OCI-LY7 (cell line): Measurements from ENCODE around the gene ESPNL. TPM values are rescaled to one million over a fixed set of nuclear protein-coding genes. Genes with fewer than 3 reads are reported as not detected.

Experiments used
- BruUV-seq: library from RNA; stranded (reverse); fragments of 400-500 nt; replicated peaks from 2 replicates; lab custom pipeline; 2021; lab: Mats Ljungman, UMichigan
- CTCF ChIA-PET: fragments of 300-600 bp; sonication (Branson Sonifier 250); formaldehyde crosslinking; loops from one replicate; lab custom pipeline; 2022; ENCODE audit warnings: antibody characterized with exemption; ENCODE audit not compliant: unreplicated experiment; lab: Charles Lee
- POLR2A ChIA-PET: fragments of 300-600 bp; sonication (Branson Sonifier 250); formaldehyde crosslinking; loops from one replicate; lab custom pipeline; 2022; ENCODE audit warnings: antibody characterized with exemption; lab: Charles Lee
- DNase-seq: peaks from one replicate; pipeline ENCODE4 v3.0.0-alpha.2; 2015; ENCODE audit warnings: low spot score
- H2AFZ ChIP-seq: fragments of 200-600 bp; sonication (generic), shearing (Covaris generic); 2 replicates; pipeline ENCODE4 v1.6.1; 2014; ENCODE audit warnings: mild to moderate bottlenecking, antibody characterized with exemption, low read length, moderate library complexity
- H3K27ac ChIP-seq: fragments of 200-600 bp; sonication (generic); 2 replicates; pipeline ENCODE4 v1.5.1; 2014; ENCODE audit warnings: mixed run types, low read depth, mild to moderate bottlenecking, moderate library complexity, low read length, inconsistent platforms; ENCODE audit not compliant: poor library complexity, severe bottlenecking
- H3K36me3 ChIP-seq: fragments of 200-600 bp; sonication (generic); 2 replicates; pipeline ENCODE4 v1.6.1; 2014; ENCODE audit warnings: mild to moderate bottlenecking, antibody characterized with exemption, low read length, moderate library complexity, mixed read lengths; ENCODE audit not compliant: insufficient read depth
- H3K4me1 ChIP-seq: fragments of 200-600 bp; sonication (generic); 2 replicates; pipeline ENCODE4 v1.5.1; 2014; ENCODE audit warnings: mild to moderate bottlenecking, low read length; ENCODE audit not compliant: insufficient read depth, poor library complexity, severe bottlenecking
- H3K4me2 ChIP-seq: fragments of 200-600 bp; sonication (generic); 2 replicates; pipeline ENCODE4 v1.6.1; 2014; ENCODE audit warnings: mild to moderate bottlenecking, low read length
- H3K4me3 ChIP-seq: fragments of 200-600 bp; sonication (generic); 2 replicates; pipeline ENCODE4 v1.5.1; 2014; ENCODE audit warnings: mild to moderate bottlenecking, low read depth, low read length; ENCODE audit not compliant: poor library complexity, severe bottlenecking
- H3K79me2 ChIP-seq: fragments of 200-600 bp; sonication (generic); 2 replicates; pipeline ENCODE4 v1.6.1; 2016; ENCODE audit warnings: low read depth, mild to moderate bottlenecking, low read length, moderate library complexity, mixed read lengths; ENCODE audit not compliant: insufficient read depth
- H3K9me2 ChIP-seq: fragments of 200-600 bp; sonication (generic); 2 replicates; pipeline ENCODE4 v1.6.1; 2016; ENCODE audit warnings: mild to moderate bottlenecking, low read length, mixed read lengths; ENCODE audit not compliant: insufficient read depth
- H3K9me3 ChIP-seq: fragments of 200-600 bp; sonication (generic); 2 replicates; pipeline ENCODE4 v1.6.1; 2014; ENCODE audit warnings: mild to moderate bottlenecking, mixed run types, low read length, mixed read lengths
- H4K20me1 ChIP-seq: fragments of 200-600 bp; sonication (generic); 2 replicates; pipeline ENCODE4 v1.6.1; 2014; ENCODE audit warnings: mild to moderate bottlenecking, antibody characterized with exemption, low read length, moderate library complexity, mixed read lengths; ENCODE audit not compliant: insufficient read depth
- CTCF ChIP-seq: fragments of 200-600 bp; sonication (generic); conservative IDR thresholded peaks from 2 replicates; pipeline ENCODE4 v1.5.1; 2014; ENCODE audit warnings: mild to moderate bottlenecking, antibody characterized with exemption, low read length, moderate library complexity, mixed read lengths
- EZH2phosphoT487 ChIP-seq: fragments of 200-600 bp; sonication (generic); IDR thresholded peaks from 2 replicates; pipeline ENCODE4 v1.6.1; 2018; ENCODE audit warnings: low read depth, borderline replicate concordance, mild to moderate bottlenecking, mixed run types, antibody characterized with exemption, low read length, moderate library complexity, mixed read lengths
- intact Hi-C: fragments of 100-400 bp; cut with micrococcal nuclease; formaldehyde crosslinking; loops from one replicate; pipeline ENCODE4 v1.10.0; 2022; ENCODE audit not compliant: unreplicated experiment
- total RNA-seq, 2 experiments: library from RNA; depleted of rRNA in 1 of 2; stranded (reverse); fragments of >200 nt in 1 of 2; shearing (Covaris generic) in 1 of 2; gene quantifications; 2 replicates each; pipeline ENCODE4 v1.2.3, GENCODE V29; 2014 to 2022

ESPNL gene
- total RNA-seq, 2 experiments from 2014 or later, result 5.0 to 7.7 TPM

- Histone ChIP-seq H3K4me3 (no peak overlapping the region), H3K4me2 (no peak overlapping the region), H3K4me1 (peaks cover 45% of the 10 kb centered on the region), H3K79me2 (no peaks in the 10 kb centered on the region), H3K9me3 (no peaks in the 10 kb centered on the region), H3K36me3 (no peaks in the 10 kb centered on the region), H4K20me1 (no peaks in the 10 kb centered on the region), H3K27ac (no peak overlapping the region), H3K9me2 (no peaks in the 10 kb centered on the region), H2AFZ (no peak overlapping the region)
- CTCF ChIA-PET, result no interaction called here
- no peak for DNase-seq
- BruUV-seq, result no TSS peak
- POLR2A ChIA-PET, result interaction anchor here (0.6 kb wide), 1 partner anchor 446 kb away, joined by 3 read pairs; no protein-coding TSS in a partner anchor
- no peak for TF ChIP-seq CTCF
- TF ChIP-seq EZH2phosphoT487, result no peak
- intact Hi-C loops, result no loop called here
These were observed 3.5 kb downstream of the ESPNL start for GRCh38 chr2:238103465-238104225.

- TF ChIP-seq CTCF (no peak), EZH2phosphoT487 (no peak)
- no peaks in the 10 kb centered on the region for H3K9me3 ChIP-seq
- H3K9me2 ChIP-seq, result no peaks in the 10 kb centered on the region
- BruUV-seq, result no TSS peak
- ChIA-PET CTCF (no interaction called here), POLR2A (no interaction called here)
- no peak for DNase-seq
- intact Hi-C loops, result no loop called here
- H3K79me2 ChIP-seq, result no peaks in the 10 kb centered on the region
- H3K4me3 ChIP-seq, result no peak overlapping the region
- H2AFZ ChIP-seq, result no peak overlapping the region
- H3K27ac ChIP-seq, result no peak overlapping the region
- H4K20me1 ChIP-seq, result no peaks in the 10 kb centered on the region
- no peak overlapping the region for H3K4me2 ChIP-seq
- H3K36me3 ChIP-seq, result no peaks in the 10 kb centered on the region
- H3K4me1 ChIP-seq, result peaks cover 45% of the 10 kb centered on the region
These were observed 4.1 kb downstream of the ESPNL start for GRCh38 chr2:238104226-238104690.
